Stimulated activated naive CD8-positive, alpha-beta T cell treated with anti-CD3 and anti-CD28 coated beads, Interleukin-15, Interleukin-2, amounts not matched to agents 100 U/mL and 50 U/mL, for 24 hours (primary cell): Measurements from ENCODE around the gene GUK1.

Experiments
- ATAC-seq: fragments of 150-1000 bp; cut with Tn5 transposase; one replicate; pipeline ENCODE4 v1.10.0; 2021
- DNase-seq: peaks from one replicate; pipeline ENCODE4 v3.0.0; 2021

GUK1 gene

DNA sequence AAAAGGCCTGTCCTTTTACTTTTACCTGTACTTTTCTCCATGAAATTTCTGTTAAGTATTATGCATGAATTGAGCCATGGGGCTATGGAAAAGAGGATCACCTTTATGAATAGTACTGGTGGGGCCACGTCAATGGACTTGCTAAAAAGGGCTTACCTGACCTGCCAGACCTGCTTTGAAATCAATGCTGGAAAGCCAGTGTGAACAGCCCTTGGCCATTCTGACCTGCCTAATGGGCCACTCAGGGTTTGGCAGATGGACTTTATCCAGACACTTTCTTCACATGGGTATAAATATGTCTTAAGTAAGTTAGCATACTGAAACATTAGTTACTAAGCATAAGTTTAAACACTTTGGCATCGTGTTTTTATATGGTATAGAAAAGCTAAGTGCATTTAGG lies 8.3 kb upstream of the GUK1 start:
- ATAC-seq (no peak), DNase-seq (no peak)

- ATAC-seq (no peak), DNase-seq (no peak)
Measured at GRCh38 chr1:228134591-228134990, 5.5 kb upstream of the GUK1 start.

DNA sequence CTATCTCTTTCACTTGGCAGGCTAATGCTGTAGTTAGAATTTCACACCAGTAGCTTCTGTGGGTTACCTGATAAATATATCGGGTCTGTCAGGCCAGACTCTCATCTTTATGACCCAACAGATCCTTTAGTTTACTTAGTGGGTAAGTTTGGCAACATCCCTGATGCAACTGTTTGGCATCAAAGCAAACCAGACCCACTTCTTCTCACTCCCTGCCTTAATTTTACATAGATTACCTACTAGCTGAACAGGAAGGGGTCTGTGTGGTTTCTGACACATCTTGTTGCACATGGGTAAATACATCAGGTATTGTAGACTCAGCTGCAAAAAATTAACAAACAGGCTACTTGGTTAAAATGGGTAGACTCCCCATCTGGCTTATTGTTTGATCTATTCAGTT lies 3.2 kb upstream of the GUK1 start:
- no peak for DNase-seq

DNA sequence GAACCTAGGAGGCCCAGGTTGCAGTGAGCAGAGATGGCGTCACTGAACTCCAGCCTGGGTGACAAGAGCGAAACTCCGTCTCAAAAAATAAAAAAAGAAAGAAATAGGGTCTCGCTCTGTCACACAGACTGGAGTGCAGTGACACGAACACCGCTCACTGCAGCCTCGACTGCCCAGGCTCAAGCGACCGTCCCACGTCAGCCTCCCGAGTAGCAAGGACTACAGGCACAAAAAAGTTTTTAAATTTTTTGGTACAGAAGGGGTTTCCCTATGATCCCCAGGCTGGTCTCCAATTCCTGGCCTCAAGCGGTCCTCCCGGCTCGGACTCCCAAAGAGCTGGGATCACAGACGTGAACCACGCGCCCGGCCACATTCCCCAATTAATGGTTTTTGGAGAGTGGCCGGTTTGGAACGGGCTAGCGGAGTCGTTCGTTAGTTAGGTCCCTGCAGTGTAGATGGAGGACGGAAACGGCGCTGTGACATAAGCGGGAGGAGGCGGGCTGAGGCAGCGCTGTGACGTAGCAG lies 611 bp upstream of the GUK1 start:
- ATAC-seq (no peak), DNase-seq (no peak)

More for the DNA sequence above, 3.2 kb upstream of the GUK1 start:
- no peak for ATAC-seq

GRCh38 chr1:228140724-228141225 lies 696 bp downstream of the GUK1 start:
- no peak for ATAC-seq
- DNase-seq = no peak

- peak; percentile 35 for DNase-seq
- ATAC-seq = no peak
Measured at GRCh38 chr1:228141226-228142044, 1.4 kb downstream of the GUK1 start.

GRCh38 chr1:228142155-228142691 lies 2.1 kb downstream of the GUK1 start:
- no peak for ATAC-seq
- peak; percentile 4 for DNase-seq

GRCh38 chr1:228142701-228143136 lies 2.6 kb downstream of the GUK1 start:
- ATAC-seq (no peak), DNase-seq (no peak)

DNA sequence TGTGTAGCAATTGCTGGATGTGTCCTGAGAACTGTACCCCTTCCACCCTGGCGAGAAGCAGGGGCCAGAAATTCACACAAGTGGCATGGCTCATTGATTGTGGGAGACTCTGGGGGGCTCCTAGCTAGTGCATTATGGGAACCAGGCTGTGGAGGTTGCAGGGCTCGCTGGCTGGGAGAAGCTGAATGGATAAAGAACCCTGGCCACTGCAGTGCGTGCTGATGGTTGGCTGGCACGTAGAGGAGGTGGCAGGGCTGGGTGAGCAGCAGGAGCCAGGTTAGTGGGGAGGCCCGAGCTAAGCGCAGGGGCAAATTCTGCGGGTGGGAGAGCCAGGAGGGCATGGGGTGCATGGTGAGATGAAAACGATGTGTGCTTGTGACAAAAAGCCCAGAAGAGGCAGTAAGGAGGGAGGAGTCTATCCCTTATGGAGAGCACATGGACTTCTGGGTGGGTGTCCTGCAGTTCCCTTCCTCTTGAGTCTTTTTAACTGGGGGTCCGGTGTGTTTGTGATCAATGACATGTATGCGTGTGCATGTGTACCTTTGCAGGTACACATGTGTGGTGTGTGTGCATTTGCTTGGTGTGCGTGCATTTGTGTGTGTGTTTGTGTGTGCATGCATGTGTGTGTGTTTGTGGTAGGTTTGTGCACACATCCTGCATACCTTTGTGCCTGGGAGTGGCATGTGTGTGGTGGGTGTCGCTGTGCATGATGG lies 3.6 kb downstream of the GUK1 start:
- DNase-seq (no peak), ATAC-seq (no peak)

DNA sequence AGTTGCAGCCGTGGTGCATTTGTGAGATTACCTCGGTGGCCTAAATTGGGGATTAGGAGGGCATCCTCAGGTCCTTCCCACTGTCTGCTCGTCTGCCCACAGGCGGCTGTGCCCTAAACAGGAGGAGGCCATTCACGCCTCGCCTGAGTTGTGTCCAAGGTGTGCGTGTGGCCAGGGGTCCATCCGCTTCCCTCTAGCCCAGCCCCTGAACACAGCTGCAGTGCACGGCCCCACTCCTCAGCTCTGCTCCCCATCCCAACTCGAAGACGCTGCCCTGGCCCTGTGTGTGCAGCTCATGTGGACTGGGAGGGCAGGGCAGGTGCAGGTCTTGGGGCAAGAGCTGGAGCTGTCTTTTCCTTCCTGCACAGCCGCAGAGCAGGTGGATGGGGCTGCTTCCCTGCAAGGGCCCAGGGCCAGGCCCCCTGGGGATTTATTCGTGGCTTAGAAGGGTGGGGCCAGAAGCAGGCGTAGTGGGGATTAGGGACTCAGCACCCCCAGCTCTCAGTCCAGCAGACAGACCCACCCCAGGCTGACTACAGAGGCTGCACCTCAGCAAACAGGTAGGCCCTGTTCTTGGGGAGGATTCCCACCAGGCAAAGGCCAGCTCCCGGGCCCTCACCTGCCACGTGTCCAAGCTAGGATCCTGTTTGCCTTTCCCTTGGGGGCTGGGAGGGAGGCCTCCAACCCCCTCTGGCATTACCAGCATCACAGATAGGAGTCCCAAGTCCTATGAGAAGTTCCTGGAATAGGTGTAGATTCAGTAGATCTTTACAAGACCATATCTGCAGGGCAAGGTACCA lies 4.3 kb downstream of the GUK1 start:
- DNase-seq = no peak
- no peak for ATAC-seq

GRCh38 chr1:228144993-228145343 lies 4.9 kb downstream of the GUK1 start:
- no peak for ATAC-seq
- no peak for DNase-seq

GRCh38 chr1:228145463-228146416 lies 5.7 kb downstream of the GUK1 start:
- ATAC-seq = no peak
- DNase-seq = no peak

GRCh38 chr1:228146417-228147150 lies 6.5 kb downstream of the GUK1 start:
- ATAC-seq (no peak), DNase-seq (no peak)

DNA sequence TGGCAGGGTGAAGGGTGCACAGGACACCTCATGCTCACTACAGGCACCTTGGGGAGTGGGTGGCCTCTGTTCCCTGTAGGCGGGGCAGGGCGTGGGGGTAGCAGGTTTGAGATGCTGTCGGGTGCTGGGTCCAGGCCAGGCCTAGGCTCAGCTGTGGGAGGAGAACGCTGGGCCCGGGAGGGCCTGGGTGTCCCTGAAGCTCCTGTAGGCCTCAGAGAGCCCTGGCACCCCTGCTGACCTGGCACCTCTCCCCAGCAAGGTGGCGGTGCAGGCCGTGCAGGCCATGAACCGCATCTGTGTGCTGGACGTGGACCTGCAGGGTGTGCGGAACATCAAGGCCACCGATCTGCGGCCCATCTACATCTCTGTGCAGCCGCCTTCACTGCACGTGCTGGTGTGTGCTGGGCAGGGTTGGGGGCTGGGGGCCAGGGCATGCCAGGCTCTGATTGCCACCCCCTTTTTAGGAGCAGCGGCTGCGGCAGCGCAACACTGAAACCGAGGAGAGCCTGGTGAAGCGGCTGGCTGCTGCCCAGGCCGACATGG lies 7.1 kb downstream of the GUK1 start:
- DNase-seq (no peak), ATAC-seq (no peak)

DNA sequence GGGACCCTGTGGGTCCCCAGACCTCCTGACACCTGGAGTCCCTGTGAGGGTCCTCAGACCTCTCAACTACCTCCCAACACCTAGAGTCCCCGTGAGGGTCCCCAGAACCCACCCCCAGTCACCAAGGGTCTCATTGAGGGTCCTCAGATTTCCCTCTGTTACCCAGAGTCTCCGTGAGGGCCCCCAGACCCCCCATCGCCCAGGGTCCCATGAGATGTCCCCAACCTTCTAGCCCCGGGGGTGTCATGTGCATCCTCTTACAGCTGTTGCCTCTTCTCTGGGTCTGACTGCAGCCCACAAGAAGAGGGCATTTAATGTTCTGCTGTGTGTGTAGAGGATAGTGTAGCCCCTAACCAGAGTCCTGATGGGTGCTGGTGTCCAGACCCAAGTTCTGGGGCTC lies 7.7 kb downstream of the GUK1 start:
- ATAC-seq = no peak
- DNase-seq = no peak

- DNase-seq = no peak
- ATAC-seq = no peak
Measured at GRCh38 chr1:228148196-228148861, 8.2 kb downstream of the GUK1 start.

GRCh38 chr1:228148935-228149405 lies 8.9 kb downstream of the GUK1 start:
- DNase-seq (no peak), ATAC-seq (no peak)

DNA sequence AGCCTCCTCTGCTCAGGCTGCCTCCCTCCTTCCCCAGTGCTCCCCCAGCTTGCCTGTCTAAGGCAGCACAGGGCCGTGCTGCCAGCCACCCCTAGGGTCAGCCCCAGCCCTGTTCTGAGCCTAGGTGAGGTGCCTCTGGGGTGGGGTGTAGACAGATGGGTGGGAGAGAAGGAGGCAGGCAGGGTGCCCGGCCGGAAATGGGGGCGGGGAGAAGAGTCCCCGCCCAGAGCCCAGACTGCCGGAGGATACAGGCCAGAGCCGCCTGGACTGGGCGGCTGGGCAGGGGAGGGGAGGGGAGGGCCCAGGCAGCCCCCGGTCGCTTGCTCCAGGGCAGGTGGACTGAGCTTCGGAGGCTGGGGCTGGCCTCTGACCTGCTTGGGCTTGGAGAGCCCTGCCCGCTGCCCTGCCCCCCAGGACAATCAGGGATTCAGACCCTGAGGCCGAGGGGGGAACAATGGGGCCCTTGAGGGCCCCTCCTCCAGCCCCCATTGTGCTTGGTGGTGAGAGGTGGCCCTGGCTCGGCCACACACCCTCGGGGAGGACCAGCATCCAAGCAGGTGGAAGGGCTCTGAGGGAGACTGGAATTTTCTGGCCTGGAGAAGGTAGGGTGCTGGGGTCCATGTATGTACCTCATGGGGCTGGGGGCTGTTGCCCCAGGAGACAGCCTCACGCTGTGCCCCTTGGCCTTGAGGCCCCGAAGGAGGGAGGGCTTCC lies 9.5 kb downstream of the GUK1 start, which contains the start of gene GJC2:
Gene GJC2, plus strand, starts transcription at position 525 of the 714 bp plus-strand sequence. CDS start 7,829 bp downstream, outside the sequence.
- ATAC-seq (no peak), DNase-seq (no peak)

- DNase-seq (no peak), ATAC-seq (no peak)
Measured at GRCh38 chr1:228150120-228150460, 10.0 kb downstream of the GUK1 start.
